Stimulated activated CD8-positive, alpha-beta memory T cell treated with anti-CD3 and anti-CD28 coated beads, Interleukin-7, amount 100 ng/mL, for 1 hour (primary cell): Measurements from ENCODE around the gene SNX20.
A peak's percentile ranks its signal among the peaks of the same experiment; 100 is the strongest.

Experiments used
- DNase-seq, 2 donors: peaks; one replicate each; pipeline ENCODE4 v3.0.0-alpha.2; 2020; ENCODE audit warnings: low read depth in 2 of 2

Gene SNX20

GRCh38 chr16:50680556-50680893 lies 587 bp downstream of the SNX20 start:
- no peak for DNase-seq

GRCh38 chr16:50679676-50680555 lies 1.2 kb downstream of the SNX20 start:
- no peak for DNase-seq

- DNase-seq, result no peak
Observed at GRCh38 chr16:50679266-50679665, 1.8 kb downstream of the SNX20 start.

- no peak for DNase-seq
Observed at GRCh38 chr16:50678531-50678930, 2.6 kb downstream of the SNX20 start.

- no peak for DNase-seq
Observed at GRCh38 chr16:50677351-50677750, 3.8 kb downstream of the SNX20 start.

GRCh38 chr16:50676684-50677225 lies 4.4 kb downstream of the SNX20 start:
- no peak for DNase-seq

- no peak for DNase-seq
Observed at GRCh38 chr16:50675686-50676610, 5.2 kb downstream of the SNX20 start.

- DNase-seq, result no peak
Observed at GRCh38 chr16:50674831-50675230, 6.3 kb downstream of the SNX20 start.

- no peak for DNase-seq
Observed at GRCh38 chr16:50673496-50674275, 7.4 kb downstream of the SNX20 start.

GRCh38 chr16:50671644-50672260 lies 9.4 kb downstream of the SNX20 start:
- peak in 1 of 2 donors; percentile 30 for DNase-seq

- no peak for DNase-seq
Observed at GRCh38 chr16:50670476-50670875, 10.6 kb downstream of the SNX20 start.

GRCh38 chr16:50669741-50670140 lies 11.4 kb downstream of the SNX20 start:
- DNase-seq, result no peak

GRCh38 chr16:50668368-50669008 lies 12.6 kb downstream of the SNX20 start:
- DNase-seq, result no peak

GRCh38 chr16:50667497-50668367 lies 13.4 kb downstream of the SNX20 start:
- DNase-seq, result no peak

- no peak for DNase-seq
Observed at GRCh38 chr16:50666658-50667496, 14.2 kb downstream of the SNX20 start.

- peak; percentile 78 to 90 for DNase-seq
Observed at GRCh38 chr16:50665128-50665878, 15.8 kb downstream of the SNX20 start.

- DNase-seq, result no peak
Observed at GRCh38 chr16:50664270-50664669, 16.8 kb downstream of the SNX20 start.
